ENCODE data around the gene DOCK9.

DOCK9 gene

DNA sequence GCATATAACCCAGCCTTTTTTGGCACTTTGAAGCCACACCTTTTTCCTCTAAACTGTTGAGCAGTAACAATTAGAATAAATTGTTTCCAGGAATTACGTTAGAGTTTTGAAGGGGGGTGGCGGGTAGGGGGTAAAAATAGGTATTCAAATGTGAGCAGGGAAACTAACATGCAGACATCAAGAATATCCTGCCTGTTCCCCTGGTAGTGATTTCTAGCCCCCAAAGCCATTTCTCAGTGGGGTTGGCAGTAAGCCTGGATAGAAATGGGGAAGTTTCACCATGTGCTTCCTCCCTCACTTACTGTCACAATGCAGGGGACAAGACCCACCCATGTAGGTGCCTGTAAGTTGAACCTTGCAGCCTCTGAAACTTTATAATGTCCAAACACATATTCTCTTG lies 3.8 kb downstream of the DOCK9 start:
- DNase-seq: no peak

DNA sequence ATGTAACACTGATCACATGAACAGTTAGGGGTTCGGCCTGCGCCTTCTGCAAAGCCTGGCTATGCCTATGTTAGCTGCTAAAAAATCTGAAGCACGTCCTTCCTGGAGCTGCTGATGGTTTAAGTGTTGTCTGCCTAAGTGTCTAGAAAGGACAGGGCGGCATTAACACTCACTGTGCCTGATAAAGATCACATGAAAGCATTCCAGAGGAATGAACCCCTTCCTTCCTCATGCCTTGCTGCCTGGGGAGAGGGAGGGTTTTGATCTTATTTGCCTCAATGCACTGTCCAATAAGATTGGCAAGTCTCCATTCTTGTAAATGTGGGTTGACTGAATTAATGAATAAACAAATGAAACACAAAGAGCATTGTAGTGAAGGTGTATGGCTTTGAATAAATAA lies 5.2 kb downstream of the DOCK9 start:
- DNase-seq: no peak

DNA sequence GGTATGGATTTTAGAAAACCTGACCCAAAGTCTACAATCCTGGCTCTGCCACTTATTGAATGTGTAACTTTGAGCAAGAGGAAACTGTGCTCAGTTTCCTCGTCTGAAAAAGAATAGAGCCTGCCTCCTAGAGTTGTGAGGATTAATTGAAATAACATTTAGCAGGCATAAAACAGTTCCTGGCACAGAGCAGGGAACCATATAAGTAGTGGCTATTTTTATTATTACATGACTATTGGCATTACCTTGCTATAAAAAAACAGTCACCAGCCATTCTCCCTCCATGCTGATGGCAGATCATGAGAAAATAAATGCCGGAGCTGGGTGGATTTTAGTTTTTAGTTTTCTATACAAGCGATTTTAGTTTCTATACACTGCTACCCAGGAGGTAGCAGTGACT lies 5.8 kb downstream of the DOCK9 start:
- DNase-seq: no peak

DNA sequence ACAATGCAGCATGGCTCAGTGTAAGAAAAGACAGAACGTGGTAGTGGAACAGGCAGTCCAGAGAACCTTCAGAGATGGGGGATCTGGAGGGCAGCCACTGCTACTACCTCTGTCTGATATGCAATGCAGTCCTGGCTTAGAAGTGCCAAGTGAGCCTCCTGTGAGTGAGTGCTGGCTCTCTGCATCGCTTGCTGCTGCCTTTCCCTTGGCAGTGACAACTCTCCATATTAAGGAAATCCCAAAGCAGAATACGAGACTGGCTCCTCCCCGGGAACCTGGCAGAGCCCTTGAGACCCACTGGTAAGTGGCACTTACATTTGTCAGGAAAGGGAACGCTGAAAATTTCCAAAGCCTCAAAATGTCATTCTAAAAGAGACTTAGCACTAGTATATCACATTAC lies 7.5 kb downstream of the DOCK9 start:
- DNase-seq: no peak

DNA sequence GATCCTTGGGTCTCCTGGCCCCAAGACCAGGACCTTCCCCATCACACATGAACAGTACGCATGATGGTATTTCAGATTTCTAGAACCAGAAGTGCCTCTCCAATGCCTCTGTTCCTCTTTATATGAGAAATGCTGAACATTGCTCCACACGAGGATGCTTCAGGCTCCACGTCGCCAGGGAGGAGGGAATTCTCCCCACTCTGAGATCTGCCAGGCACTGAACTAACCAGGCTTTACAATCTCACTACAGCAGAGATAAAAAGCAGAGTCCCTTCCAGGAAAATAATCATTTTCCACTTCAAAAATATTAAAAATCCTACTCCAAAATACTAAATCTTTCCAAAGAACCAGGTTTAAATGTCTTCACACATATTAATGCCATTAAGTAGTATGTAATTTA lies 10.4 kb downstream of the DOCK9 start:
- no peak for DNase-seq

DNA sequence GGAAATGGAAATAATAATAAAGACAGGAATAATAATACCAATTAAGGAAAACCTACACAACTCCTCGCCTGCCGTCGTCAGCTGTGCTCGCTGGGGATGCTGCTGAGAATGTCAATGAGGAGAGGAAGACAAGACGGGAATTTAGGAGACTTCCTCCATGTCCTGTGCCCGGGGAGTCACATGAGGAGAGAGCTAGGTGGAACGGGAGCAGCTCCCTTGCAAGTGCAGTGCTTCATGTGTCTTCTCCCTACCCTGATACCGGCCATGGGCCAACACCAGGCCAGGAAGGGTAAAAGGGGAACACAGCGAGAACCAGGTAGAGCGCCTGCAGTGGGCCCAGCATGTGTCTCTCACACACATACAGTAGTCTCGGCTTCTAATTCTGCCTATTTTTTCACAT lies 11.8 kb downstream of the DOCK9 start:
- DNase-seq: no peak

DNA sequence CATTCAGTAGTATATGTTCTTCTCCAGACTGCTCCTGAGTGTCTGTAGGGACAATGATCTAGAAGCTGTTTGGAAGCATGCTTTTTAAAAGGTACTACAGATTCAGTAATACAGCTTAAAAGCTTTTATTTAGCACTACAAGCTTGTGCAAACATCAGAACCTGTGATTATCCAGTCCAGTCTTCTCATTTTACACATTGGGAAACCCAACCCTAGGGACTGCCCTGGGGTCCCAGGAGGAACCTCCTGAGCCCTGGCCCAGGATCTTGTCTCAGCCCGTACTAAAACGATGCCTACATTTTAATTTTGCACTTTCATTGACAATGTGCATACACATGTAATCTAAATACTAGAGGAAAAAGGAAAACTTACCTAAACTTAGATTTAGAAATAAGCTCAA lies 12.5 kb downstream of the DOCK9 start:
- no peak for DNase-seq

DNA sequence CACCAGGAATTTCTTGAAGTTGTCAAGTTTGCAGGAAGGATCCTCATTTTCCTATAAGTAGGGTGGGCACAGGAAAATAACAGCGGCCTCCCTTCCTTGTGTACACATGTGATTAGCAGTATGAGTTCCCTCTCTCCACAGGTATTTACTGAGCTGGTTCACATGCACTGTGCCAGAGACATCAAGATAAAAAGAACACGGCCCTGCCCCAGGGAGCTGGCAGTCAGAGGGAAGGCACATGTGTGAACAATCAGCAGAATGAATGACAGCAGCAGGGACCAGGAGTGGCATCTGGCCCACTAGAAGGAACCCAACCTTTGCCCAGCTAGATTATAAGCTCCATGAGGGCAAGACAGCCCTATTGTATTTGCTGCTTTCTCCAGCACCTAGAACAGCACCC lies 13.9 kb downstream of the DOCK9 start:
- no peak for DNase-seq

DNA sequence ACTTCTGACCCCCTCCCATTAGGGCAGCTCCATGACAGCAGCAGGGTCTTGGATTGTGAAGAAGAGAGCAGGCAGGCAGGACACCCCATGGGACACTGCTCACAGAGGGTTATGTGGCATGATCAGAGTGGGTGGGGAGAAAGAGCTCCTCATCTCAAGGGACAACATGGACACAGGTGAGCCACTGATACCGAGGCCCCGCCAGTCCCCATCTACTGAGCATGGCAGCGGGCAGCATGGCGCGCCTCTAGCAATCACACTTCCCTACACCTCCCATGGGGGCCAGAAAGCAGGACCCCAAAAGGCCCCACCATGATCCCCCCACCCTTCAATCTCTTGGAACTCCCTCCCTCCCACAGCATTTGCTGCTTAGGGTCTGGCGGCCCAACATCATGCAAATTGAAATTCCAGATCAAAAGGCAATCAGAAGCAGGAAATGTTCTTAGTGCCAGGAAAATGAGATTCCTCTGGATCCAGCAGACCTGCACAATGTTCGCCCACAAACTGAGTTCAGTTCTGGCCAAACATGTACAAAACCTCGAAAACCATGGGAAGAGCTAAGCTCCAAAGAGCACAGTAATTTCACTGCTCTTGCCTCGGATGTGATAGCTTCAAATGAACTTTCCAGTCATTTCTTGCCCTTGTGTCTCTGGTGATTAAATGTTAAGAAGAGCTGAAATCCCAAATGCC lies 14.8 kb downstream of the DOCK9 start:
- no peak for DNase-seq

DNA sequence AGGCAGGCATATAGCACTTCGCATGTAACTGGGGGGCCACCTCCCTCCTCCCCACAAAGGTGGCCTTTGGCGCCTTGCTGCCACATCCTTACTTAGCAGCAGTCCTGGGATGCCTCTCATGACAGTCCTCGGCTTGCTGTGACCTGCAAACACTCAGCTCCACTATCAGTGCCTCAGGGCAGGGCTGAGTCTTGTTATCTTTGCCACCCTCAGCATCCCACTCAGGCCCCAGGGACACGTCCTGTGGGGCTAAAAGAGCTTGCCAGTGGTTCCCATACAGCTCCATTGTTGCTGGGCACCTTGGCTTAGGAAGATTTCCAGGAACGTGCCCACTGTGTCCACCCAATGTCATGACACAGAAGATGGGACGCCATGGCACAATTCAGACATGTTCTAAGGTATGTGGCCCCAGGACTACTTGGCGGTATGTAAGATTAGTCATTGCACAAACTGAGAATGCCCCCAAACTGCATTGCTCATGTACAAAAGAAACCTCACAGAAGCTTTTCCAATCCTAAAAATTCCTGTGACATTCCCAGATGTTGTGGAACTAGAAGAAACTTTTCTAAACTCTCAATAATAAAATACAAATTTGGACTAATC lies 16.3 kb downstream of the DOCK9 start:
- DNase-seq: no peak

DNA sequence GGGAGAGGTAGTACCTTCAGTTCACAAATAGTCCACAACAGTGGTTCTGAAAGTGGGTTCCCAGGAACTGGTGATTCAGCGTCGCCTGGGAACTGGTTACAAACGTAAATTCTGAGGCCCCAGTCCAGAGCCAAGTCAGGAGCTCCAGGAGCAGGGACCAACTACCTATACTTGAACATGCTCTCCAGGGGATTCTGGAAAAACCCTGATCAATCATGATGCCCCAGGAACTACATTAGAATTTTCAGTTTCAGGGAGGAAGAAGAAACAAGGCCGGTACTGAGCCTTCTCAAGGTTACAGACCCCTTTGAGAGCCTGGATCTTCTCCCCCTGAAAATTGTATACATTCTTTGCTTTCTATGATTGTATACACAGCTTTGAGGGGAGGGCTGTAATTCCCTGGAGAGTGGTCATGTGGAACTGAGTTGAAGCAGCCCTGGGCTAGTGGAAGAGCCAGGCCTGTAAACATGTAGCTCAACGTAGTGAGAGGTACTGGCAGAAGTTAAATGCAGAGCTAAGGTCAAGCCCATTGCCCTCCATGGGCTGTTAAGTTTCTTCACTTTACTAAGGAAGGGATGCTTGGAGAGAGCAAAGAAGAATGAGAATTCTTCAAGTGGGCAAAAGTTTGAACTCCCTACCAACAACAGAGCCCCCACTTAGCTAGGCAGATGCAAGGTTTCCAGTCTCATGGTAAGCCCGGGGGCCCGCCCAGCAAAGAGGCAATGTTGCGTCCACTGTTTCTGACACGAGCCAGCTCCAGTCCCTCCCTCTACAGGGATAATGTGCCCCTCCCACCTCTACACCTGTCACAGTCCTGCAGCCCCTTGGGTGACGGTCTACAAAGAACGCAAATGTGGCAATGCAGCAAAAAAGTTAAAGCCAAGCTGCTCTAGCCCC lies 17.0 kb downstream of the DOCK9 start:
- DNase-seq: no peak

DNA sequence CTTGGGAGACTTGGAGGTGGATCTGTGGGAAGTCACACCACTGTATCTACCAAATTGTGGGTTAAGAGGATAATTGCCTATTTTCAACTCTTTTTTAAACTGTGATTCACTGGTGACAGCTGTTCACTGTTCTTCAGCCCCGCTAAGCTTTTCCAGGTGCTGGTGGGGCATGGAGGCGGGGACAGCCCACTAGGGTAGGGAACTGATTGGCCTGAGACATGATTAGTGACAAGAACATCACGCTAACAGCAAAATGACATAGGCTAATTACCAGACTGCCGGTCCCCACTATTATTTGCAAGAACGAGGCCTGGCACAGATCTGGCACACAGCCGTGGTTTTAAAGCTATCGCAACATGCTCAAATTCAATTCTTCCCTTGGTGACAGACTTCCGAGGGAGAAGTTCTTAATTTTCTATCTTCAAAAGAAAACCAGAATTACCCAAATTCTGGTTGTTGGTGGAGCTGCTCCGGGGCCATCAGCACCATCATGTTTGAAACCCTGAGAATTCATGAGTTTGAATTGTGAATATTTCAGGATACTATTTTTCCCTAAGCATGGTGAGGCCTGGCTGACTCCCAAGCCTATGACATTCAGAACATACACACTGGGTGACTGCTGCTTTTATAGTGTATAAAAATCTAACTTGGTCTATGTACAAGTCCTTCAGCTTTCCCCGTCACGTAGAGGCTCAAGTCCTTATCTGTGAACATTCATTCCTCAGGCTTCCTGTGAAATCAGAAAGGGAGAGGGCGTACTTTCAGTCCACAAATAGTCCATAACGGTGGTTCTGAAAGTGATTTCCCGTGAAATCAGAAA lies 17.9 kb downstream of the DOCK9 start:
- no peak for DNase-seq

DNA sequence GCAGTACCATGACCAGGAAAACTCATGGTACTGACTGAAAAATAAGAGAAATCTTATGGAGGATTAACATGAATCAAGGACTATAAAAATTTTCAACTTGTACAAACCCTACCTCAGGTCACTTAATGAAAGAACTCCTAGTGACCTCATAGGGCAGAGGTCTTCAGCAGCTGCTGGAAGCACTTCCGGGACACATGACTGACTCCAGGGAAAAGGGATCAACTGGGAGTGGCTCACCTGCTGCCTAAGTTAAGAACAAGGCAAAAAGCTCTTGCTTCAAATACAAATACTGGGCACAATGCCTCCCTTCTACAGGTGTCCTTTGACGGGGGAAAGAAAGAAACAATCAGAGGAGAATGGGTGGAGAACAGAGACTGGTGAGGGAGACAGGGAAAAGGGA lies 18.6 kb downstream of the DOCK9 start:
- no peak for DNase-seq

DNA sequence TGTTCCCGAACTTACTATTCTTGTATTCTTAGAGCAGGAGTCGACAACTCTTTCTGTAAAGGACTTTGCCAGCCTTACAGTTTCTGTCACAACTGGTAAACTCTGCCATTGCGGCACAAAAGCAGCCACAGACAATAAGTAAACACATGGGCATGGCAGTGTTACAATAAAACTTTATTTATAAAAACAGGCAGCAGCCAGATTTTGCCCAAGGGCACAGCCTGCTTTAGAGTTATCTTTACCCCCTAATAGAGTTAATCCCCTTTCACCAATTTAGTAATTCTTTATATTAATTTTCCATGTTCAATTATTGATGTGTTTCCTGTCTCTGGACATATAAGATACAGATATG lies 19.4 kb downstream of the DOCK9 start:
- DNase-seq: no peak

DNA sequence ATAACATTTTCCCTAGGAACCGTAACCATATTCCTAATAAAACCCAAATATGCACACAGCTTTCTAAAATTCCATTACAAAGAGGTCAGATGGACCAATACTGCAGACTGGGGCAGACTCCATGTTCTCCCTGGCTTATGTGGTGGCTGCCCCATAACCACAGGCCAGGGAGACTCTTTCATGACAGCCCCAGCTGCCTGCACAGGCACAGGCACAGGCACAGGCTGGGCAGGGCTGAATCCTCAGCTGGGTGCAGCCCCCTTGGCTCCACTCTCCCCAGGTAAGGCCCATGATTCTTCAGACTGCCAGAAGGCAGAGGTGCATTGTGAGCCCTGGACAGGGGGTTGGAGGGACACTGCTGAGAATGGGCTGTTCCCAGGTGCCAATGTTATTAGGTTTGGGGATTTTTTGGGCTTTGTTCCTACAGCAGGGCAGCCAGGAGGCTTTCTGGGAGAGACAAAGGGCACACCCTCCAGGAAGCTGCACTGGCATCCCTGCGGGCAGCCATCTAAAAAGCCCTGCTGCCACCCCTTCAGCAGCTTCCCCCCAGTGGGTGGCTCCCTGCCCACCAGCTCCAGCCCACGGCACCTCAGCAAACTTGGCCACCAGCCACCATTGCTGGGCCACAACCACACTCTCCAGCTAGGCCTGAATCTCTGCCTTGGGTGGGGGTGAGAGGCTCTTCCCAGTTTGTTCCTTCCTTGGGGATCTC lies 20.0 kb downstream of the DOCK9 start:
- no peak for DNase-seq

DNA sequence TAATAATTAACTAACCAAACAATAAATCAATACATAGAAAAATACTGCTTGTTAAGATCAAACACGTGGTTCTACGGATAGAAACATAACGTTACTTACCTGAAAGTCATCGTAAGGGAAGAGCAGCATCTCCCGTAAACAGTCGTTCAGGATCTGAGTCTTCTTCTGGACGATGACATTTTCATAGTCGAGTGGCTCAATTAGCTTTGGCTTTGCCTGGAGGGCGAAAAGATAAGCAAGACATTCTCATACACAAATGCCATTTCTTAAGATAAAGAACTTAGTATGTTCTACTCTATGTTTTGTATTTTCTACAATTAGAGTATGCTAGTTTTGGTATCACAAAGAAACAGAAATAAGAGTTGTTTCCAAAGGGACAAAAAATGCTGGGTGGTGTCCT lies 22.5 kb downstream of the DOCK9 start:
- DNase-seq: no peak

DNA sequence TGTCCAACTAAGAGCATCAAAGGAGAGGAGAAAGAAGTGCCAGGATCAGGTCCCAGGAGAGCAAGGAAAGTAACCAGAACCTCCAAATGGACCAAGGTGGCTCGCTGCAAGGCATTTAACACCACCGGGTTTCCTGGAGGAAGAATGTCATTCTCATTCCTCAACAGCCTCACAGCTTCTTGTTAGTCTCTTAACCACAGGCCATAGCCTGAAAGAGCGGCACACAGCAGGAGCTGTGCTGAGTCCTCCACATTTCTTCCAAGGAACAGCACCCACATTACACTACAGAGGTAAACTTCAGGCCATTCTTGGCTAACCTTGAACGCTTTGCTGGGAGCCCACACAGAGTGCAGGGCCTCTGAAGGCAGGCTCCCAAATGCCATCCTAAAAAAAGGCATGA lies 23.6 kb downstream of the DOCK9 start:
- no peak for DNase-seq

DNA sequence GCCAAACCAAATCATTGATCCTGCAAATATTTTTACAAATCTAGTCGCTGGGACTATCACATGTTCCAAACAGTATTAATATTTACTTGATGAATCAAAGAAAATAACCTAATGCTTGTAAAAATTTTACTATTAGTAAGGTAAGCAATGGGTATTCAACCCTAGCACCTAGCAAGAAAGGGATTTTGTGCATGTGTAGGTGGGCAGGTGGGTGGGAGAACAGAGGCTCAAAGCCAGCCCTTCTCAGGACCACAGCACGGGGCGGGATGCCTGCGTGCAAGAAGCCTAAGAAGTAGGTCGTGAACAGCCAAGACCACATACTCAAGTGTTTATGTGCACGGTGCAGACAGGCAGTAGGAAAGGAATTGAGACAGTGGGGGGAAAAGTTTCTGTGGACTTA lies 26.6 kb downstream of the DOCK9 start:
- DNase-seq: no peak

DNA sequence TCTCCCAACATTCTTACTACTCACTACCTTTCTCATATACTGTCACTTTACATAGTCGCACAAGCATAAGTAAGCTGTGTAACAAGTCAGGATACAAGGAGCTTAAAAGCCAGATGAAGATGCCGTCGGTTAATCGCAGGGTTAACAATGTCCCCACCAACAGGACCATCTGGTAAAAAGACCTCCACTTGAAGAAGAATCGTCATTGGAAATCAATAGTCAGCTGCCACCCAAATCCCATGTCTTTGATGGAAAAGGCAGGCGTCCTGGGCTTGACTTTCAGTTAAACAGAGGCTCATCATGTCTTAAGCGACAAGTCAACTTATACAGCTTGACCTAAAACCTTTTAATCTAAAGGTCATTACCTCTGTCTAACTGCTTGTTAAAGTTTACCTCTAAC lies 27.2 kb downstream of the DOCK9 start:
- DNase-seq: no peak

DNA sequence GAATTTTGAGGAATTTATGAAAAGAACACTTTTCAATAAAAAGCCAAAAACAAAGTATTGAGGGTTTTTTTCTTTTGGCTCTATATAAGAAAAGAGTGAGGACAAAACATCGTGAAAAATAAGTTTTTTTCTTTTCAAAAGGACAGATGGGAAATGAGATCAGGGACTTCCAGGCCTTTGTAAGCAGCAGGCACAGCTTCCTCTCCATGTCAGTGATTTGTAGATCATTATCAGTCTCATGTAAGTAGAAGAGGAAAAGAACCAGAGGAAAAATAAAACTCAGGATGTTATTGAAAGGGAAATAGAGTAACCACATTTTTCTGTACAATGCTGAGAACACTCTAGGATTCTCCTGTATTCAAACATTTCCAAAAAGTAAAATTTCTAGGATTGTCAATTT lies 29.9 kb downstream of the DOCK9 start:
- no peak for DNase-seq

DNA sequence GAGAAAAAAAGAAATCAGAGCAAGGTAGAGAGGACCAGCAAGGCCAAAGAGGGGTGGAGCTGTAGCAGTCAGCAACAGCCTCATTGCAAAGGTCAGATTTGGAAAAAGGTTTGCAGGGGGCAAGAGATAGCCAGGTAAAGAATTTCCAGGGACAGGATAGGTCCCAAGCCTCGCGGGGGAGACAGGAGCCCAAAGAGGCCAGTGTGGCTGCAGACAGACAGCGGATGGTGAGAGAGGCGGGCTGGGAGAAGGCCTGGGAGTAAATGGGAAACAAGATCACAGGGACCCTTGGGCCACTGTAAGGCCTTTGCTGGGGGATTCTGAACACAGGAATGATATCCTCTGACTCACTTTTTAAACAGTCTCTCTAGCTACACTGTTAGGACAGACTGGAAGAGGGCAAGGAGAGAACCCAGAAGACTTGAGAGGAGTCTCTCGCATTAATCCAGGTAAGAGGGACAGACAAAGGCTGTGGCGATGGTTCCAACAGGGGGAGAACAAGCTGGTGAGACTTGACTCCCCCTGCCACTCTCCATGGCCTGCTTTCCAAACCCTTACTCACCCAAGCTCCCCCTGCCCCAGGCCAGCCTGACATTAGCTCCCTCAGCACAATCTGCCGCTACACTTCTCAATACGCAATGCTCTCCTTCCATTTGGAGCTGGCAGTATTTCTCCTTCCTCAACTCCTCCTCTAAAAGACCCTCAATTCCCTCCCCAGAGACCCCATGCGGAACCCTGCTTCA lies 31.8 kb downstream of the DOCK9 start:
- DNase-seq: no peak

DNA sequence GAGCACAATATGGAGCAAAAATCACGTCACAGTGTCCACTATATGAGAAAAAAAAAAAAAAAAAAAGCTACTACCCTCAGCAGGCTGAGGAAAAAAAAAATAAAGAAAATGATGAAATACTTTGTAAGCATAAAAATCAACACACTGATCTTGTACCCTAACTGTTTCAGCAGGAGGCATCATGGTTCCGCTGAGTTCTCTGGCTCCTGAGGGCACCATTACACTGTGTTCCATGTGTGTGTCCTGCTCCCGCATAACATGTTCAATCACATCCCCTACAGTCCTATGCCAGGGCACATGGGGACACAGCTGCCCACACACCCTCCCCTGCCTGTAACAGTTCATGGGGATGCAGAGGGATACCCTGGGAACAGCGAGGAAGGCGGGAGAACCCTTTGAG lies 33.5 kb downstream of the DOCK9 start:
- DNase-seq: no peak

All from CD4-positive, alpha-beta T cell treated with Interleukin-4 for 4 hours (primary cell).